GM12878 (cell line): ENCODE measurements around the gene ZNF543. TPM values are rescaled to one million over a fixed set of nuclear protein-coding genes. Genes with fewer than 3 reads are reported as not detected.
A peak's percentile ranks its signal among the peaks of the same experiment; 100 is the strongest.
"Not testable (repeated sequence)": the region's sequence is repeated elsewhere in the genome, so short reads cannot be mapped to it uniquely, and the experiment has no call there.

Experiments
- ATAC-seq: fragments of 200-7000 bp; cut with Tn5 transposase; 3 replicates; pipeline ENCODE4 v1.9.1; 2020; ENCODE audit warnings: mild to moderate bottlenecking, moderate library complexity
- BruUV-seq: library from RNA; stranded (reverse); fragments of 400-500 nt; replicated peaks from 2 replicates; lab custom pipeline; 2021; lab: Mats Ljungman, UMichigan
- CTCF ChIA-PET: fragments of 300-600 bp; sonication (Branson Sonifier 250); formaldehyde crosslinking; extraction: SDS; loops from one replicate; lab custom pipeline; 2021; ENCODE audit warnings: inconsistent platforms; lab: Yijun Ruan, JAX
- POLR2A ChIA-PET: fragments of 350-600 bp; formaldehyde crosslinking; extraction: SDS; loops from one replicate; lab custom pipeline; 2021; ENCODE audit warnings: inconsistent platforms; lab: Charles Lee
- RAD21 ChIA-PET: fragments of 300-600 bp; sonication (Branson Sonifier 250); formaldehyde crosslinking; loops from one replicate; lab custom pipeline; 2023; ENCODE audit warnings: antibody characterized with exemption; ENCODE audit not compliant: unreplicated experiment; lab: Charles Lee
- SMC1A ChIA-PET: fragments of 300-600 bp; sonication (Branson Sonifier 250); formaldehyde crosslinking; loops from one replicate; lab custom pipeline; 2023; ENCODE audit not compliant: unreplicated experiment, uncharacterized antibody; lab: Charles Lee
- DNase-seq: peaks from one replicate; pipeline ENCODE4 v3.0.0-alpha.2; 2011; ENCODE audit warnings: low read depth, low spot score
- FAIRE-seq: peaks from 3 replicates; lab custom pipeline; 2011; peaks lifted over from hg19 to GRCh38; lab: Jason Lieb, UNC
- H2AFZ ChIP-seq: 2 replicates; pipeline ENCODE4 v1.6.0; 2011; ENCODE audit warnings: low read depth, low read length, control low read depth; ENCODE audit not compliant: control insufficient read depth
- H3K27ac ChIP-seq: 2 replicates; pipeline ENCODE4 v1.5.1; 2011; ENCODE audit warnings: control low read depth; ENCODE audit not compliant: control insufficient read depth, insufficient read depth
- H3K27me3 ChIP-seq, 2 experiments: replicated peaks in 1 of 2; 2 replicates each; pipeline versions ENCODE4 v1.6.0 to v1.6.1; 2011; ENCODE audit warnings: low read length in 1 of 2; ENCODE audit not compliant: control insufficient read depth in 2 of 2, insufficient read depth in 2 of 2
- H3K36me3 ChIP-seq, 2 experiments: 2 replicates each; pipeline ENCODE4 v1.5.1; 2011; ENCODE audit warnings: low read length in 1 of 2; ENCODE audit not compliant: control insufficient read depth in 2 of 2, insufficient read depth in 2 of 2
- H3K4me1 ChIP-seq: 2 replicates; pipeline ENCODE4 v1.6.1; 2011; ENCODE audit warnings: mild to moderate bottlenecking, low read length, moderate library complexity, mixed read lengths; ENCODE audit not compliant: control insufficient read depth, insufficient read depth
- H3K4me2 ChIP-seq: 2 replicates; pipeline ENCODE4 v1.6.0; 2011; ENCODE audit warnings: control low read depth; ENCODE audit not compliant: control insufficient read depth, insufficient read depth
- H3K4me3 ChIP-seq: fragments of 200-600 bp; sonication (generic); 2 replicates; pipeline ENCODE4 v1.5.1; 2016
- H3K79me2 ChIP-seq: 2 replicates; pipeline ENCODE4 v1.6.0; 2011; ENCODE audit warnings: low read length; ENCODE audit not compliant: control insufficient read depth, insufficient read depth
- H3K9ac ChIP-seq: 2 replicates; pipeline ENCODE4 v1.8.0; 2011; ENCODE audit warnings: low read length, control low read depth, mixed read lengths; ENCODE audit not compliant: control insufficient read depth, insufficient read depth
- H3K9me3 ChIP-seq: replicated peaks from 3 replicates; pipeline ENCODE4 v1.5.1; 2011; ENCODE audit warnings: mild to moderate bottlenecking, low read length; ENCODE audit not compliant: control insufficient read depth, insufficient read depth
- H4K20me1 ChIP-seq: 2 replicates; pipeline ENCODE4 v1.6.0; 2011; ENCODE audit not compliant: control insufficient read depth, insufficient read depth
- CHD1 ChIP-seq: IDR thresholded peaks from 2 replicates; pipeline ENCODE4 v1.6.1; 2012; ENCODE audit warnings: low read depth, low read length, improper control_type of control experiment
- EP300 ChIP-seq, 2 experiments: fragments of 150-350 bp in 1 of 2; IDR thresholded peaks; 2 replicates each; pipeline ENCODE4 v1.6.1; 2011 to 2012; ENCODE audit warnings: low read depth in 2 of 2, low read length in 2 of 2, borderline replicate concordance in 1 of 2, improper control_type of control experiment in 1 of 2, inconsistent platforms in 1 of 2; ENCODE audit not compliant: control insufficient read depth in 1 of 2
- IRF4 ChIP-seq: IDR thresholded peaks from 2 replicates; pipeline ENCODE4 v1.6.1; 2011; ENCODE audit warnings: low read depth, low read length
- NBN ChIP-seq: fragments of 450-650 bp; IDR thresholded peaks from 2 replicates; pipeline ENCODE4 v1.6.1; 2016
- NR2F1 ChIP-seq: fragments of 450-650 bp; conservative IDR thresholded peaks from 2 replicates; pipeline ENCODE4 v1.6.1; 2017; ENCODE audit warnings: mild to moderate bottlenecking
- RB1 ChIP-seq: fragments of 450-650 bp; formaldehyde crosslinking; IDR thresholded peaks from 2 replicates; pipeline ENCODE4 v1.6.1; 2017; ENCODE audit warnings: mild to moderate bottlenecking, borderline replicate concordance
- STAT1 ChIP-seq: fragments of 450-650 bp; conservative IDR thresholded peaks from 2 replicates; pipeline ENCODE4 v1.6.1; 2014; ENCODE audit warnings: antibody characterized with exemption, mild to moderate bottlenecking
- TAF1 ChIP-seq: IDR thresholded peaks from 2 replicates; pipeline ENCODE4 v1.6.1; 2011; ENCODE audit warnings: mild to moderate bottlenecking, low read depth, low read length, borderline replicate concordance
- TARDBP ChIP-seq: IDR thresholded peaks from 2 replicates; pipeline ENCODE4 v1.6.1; 2016; ENCODE audit warnings: borderline replicate concordance
- WGBS: methylation state at CpG from one replicate; pipeline ENCODE4 v1.1.6; 2016; ENCODE audit warnings: low lambda C conversion rate; ENCODE audit not compliant: insufficient replicate concordance, insufficient coverage; ENCODE audit errors: missing lambda C conversion rate; 5-methylcytosine and 5-hydroxymethylcytosine counted together
- in situ Hi-C: fragments of 300-500 bp; cut with MboI; formaldehyde crosslinking; loops from 9 replicates; pipeline ENCODE4 v1.14.3; 2018; ENCODE audit warnings: mixed read lengths
- intact Hi-C: fragments of 100-400 bp; cut with micrococcal nuclease; formaldehyde crosslinking; loops from one replicate; pipeline ENCODE4 v1.14.2; 2022; ENCODE audit not compliant: unreplicated experiment
- polyA plus RNA-seq, 11 experiments: library from polyadenylated mRNA; depleted of rRNA in 4 of 11; unstranded in 6 of 11; stranded (reverse) in 5 of 11; fragments of >200 nt; fragmentation: Nextera tagmentation in 4 of 11; fragmentation: Illumina TruSeq in 1 of 11; extraction: Ambion mirVana in 4 of 11; extraction: Trizol in 1 of 11; gene quantifications; 1 replicate in 1 of 11; 2 replicates in 10 of 11; pipeline versions ENCODE4 v1.2.1 to v1.2.3, GENCODE V29; 2011 to 2016; ENCODE audit warnings: inconsistent platforms in 2 of 11, missing spikeins in 2 of 11, low read depth in 1 of 11
- total RNA-seq, 4 experiments: library from RNA; depleted of rRNA in 3 of 4; stranded (reverse); fragments of >200 nt in 3 of 4; fragmentation: Illumina TruSeq in 1 of 4; extraction: Trizol in 1 of 4; gene quantifications; 2 replicates each; pipeline versions ENCODE4 v1.2.1 to v1.2.3, GENCODE V29; 2013 to 2021
- TF ChIP-seq, protein P1 (sequence below): fragments of 150-350 bp; IDR thresholded peaks from 2 replicates; pipeline ENCODE4 v1.6.1; 2016; ENCODE audit warnings: low read depth, low read length

Gene ZNF543
- total and polyA plus RNA-seq, 10 of the 15 experiments (the other 5 are each of a cell fraction or from before 2014, with no cell fraction given) = 0.53 to 9.0 (median 3.5) TPM

DNA sequence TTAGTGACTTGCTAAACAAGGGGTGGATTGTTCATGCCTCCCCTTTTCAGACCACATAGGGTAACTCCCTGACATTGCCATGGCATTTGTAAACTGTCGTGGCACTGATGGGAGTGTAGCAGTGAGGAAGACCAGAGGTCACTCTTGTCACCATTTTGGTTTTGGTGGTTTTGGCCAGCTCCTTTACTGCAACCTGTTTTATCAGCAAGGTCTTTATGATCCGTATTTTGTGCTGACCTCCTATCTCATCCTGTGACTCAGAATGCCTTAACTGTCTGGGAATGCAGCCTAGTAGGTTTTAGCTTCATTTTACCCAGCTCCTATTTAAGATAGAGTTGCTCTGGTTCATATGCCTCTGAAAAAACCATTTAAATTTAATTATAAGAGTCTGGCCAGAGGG is 41.8 kb upstream of the ZNF543 start:
- POLR2A ChIA-PET = interaction anchor here (0.6 to 0.9 kb wide), 3 partner anchors 12 to 402 kb away, joined by 3 to 4 read pairs (median 4); no protein-coding TSS in a partner anchor
- RAD21 ChIA-PET = not testable (repeated sequence)

DNA sequence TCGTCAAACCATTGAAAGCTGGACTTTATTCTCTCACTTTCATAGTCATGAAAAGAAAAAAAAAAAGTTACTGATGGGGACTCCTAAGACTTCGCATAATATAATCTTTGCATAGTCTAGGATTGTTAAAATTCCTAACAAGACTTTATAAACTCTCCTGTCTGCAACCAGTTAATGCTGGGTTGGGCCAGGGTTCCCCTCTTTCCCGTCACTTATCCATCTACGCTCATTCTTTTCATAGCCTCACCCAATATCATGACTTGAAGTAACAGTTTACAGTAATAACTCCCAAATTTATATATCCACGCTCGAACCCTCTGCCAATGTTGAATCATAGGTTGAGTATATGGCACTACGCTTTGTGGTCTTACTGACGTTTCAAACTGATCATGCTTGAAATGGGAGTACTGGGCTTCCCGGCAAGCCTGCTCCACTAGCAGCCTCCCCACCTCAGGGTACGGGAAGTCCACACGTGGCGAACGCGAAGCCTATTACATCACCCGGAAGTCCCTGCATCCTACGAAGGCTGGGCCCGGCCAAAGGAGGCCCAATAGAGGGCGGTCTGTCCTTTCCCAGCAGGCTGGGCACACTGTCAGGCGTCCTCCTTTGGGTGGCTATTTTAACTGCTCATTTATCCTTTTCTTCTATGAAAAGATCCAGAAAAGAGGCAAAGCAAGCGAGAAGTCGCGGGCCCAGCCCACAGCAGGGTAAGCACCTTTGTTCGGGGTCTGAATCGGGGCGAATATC is 40.7 kb upstream of the ZNF543 start:
- CTCF ChIA-PET = interaction anchor here (0.7 kb wide), 1 partner anchor 71 kb away, joined by 3 read pairs; the partner anchor contains the start of gene ZNF304
- ATAC-seq = peak; percentile 85
- in situ Hi-C loops = no loop called here
- peak overlapping the region; percentile 90 for H3K27ac ChIP-seq
- BruUV-seq = TSS peak; percentile 83
- peak overlapping the region; percentile 33 for H2AFZ ChIP-seq
- H3K4me1 ChIP-seq = peaks cover 14% of the 10 kb centered on the region
- peak overlapping the region; percentile 36 for H3K4me2 ChIP-seq
- H4K20me1 ChIP-seq = peaks cover 3% of the 10 kb centered on the region; the same call in 1 of the 2 replicates
- RAD21 ChIA-PET = no interaction called here
- intact Hi-C loops = loop anchor here (1.0 kb wide), 3 partner anchors 39 to 88 kb away; partner anchors contain the start of genes TRAPPC2B, ZNF264, ZNF547 and ZNF805
- H3K9ac ChIP-seq = peak overlapping the region; percentile 82
- no peaks in the 10 kb centered on the region for H3K9me3 ChIP-seq
- POLR2A ChIA-PET = interaction anchor here (0.5 kb wide), 1 partner anchor 965 kb away, joined by 4 read pairs; the partner anchor contains the start of gene ZSCAN5A
- H3K4me3 ChIP-seq = peak overlapping the region; percentile 86
- peaks cover 43% of the 10 kb centered on the region for H3K79me2 ChIP-seq
- peak; percentile 77 for DNase-seq
- peak; percentile 59 for FAIRE-seq
- H3K27me3 ChIP-seq = no peaks in the 10 kb centered on the region
- 1% methylated on average over 25 of the region's 25 CpGs for WGBS
- H3K36me3 ChIP-seq = peaks cover 3 to 4% of the 10 kb centered on the region in 2 experiments; a peak in 2 of 4 replicates
- SMC1A ChIA-PET = no interaction called here
- TF ChIP-seq RB1 = no peak
- 0 out of 4 replicates have a peak, but pooled peaks of 1 of the 2 experiments have one; percentile 20 for TF ChIP-seq EP300 (IDR thresholded peaks at IDR 0.05; ENCODE audit: borderline replicate concordance in 1 of 2, control insufficient read depth in 1 of 2, low read depth in 2 of 2, low read length in 2 of 2)
- TF ChIP-seq CHD1 = no peak; the same call in 1 of the 2 replicates
- no peak for TF ChIP-seq STAT1
- TF ChIP-seq, protein P1, sequence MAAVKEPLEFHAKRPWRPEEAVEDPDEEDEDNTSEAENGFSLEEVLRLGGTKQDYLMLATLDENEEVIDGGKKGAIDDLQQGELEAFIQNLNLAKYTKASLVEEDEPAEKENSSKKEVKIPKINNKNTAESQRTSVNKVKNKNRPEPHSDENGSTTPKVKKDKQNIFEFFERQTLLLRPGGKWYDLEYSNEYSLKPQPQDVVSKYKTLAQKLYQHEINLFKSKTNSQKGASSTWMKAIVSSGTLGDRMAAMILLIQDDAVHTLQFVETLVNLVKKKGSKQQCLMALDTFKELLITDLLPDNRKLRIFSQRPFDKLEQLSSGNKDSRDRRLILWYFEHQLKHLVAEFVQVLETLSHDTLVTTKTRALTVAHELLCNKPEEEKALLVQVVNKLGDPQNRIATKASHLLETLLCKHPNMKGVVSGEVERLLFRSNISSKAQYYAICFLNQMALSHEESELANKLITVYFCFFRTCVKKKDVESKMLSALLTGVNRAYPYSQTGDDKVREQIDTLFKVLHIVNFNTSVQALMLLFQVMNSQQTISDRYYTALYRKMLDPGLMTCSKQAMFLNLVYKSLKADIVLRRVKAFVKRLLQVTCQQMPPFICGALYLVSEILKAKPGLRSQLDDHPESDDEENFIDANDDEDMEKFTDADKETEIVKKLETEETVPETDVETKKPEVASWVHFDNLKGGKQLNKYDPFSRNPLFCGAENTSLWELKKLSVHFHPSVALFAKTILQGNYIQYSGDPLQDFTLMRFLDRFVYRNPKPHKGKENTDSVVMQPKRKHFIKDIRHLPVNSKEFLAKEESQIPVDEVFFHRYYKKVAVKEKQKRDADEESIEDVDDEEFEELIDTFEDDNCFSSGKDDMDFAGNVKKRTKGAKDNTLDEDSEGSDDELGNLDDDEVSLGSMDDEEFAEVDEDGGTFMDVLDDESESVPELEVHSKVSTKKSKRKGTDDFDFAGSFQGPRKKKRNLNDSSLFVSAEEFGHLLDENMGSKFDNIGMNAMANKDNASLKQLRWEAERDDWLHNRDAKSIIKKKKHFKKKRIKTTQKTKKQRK = no peak
- no peak for TF ChIP-seq TARDBP
- no peak for TF ChIP-seq NBN
- peak; percentile 49; the same call in 1 of the 2 replicates for TF ChIP-seq TAF1
- TF ChIP-seq IRF4 = 0 out of 2 replicates have a peak, but pooled peaks have one; percentile 16

More for the DNA sequence above, 41.8 kb upstream of the ZNF543 start:
- H3K9me3 ChIP-seq, H3K4me3 ChIP-seq, H3K36me3 ChIP-seq, FAIRE-seq, CTCF ChIA-PET, H3K4me2 ChIP-seq, H3K27me3 ChIP-seq, H3K27ac ChIP-seq, DNase-seq, H4K20me1 ChIP-seq, ATAC-seq, H3K9ac ChIP-seq, H2AFZ ChIP-seq, intact Hi-C loops, BruUV-seq, in situ Hi-C loops, SMC1A ChIA-PET: not testable (repeated sequence)
- 46% methylated on average over 2 of the region's 2 CpGs for WGBS
- 0 out of 2 replicates have a peak, but pooled peaks have one; percentile 33 for TF ChIP-seq NR2F1
- peaks cover 17% of the 10 kb centered on the region; the same call in 1 of the 2 replicates for H3K4me1 ChIP-seq
- peaks cover 33% of the 10 kb centered on the region for H3K79me2 ChIP-seq
